AML-193 (cell line): ENCODE measurements around the gene SPATC1L.

Experiments
- DNase-seq, 2 experiments: peaks; one replicate each; lab custom pipeline; 2025; lab: John Stamatoyannopoulos, UW

The SPATC1L gene

GRCh38 chr21:46215436-46216131, 31.3 kb upstream of the SPATC1L start:
- DNase-seq = no peak

- no peak for DNase-seq
Measured at GRCh38 chr21:46214478-46215340, 30.4 kb upstream of the SPATC1L start.

GRCh38 chr21:46213620-46214286, 29.5 kb upstream of the SPATC1L start:
- no peak for DNase-seq

GRCh38 chr21:46212721-46213484, 28.6 kb upstream of the SPATC1L start:
- DNase-seq = no peak

GRCh38 chr21:46211786-46212720, 27.8 kb upstream of the SPATC1L start:
- DNase-seq = no peak

- DNase-seq = no peak
Measured at GRCh38 chr21:46211376-46211775, 27.1 kb upstream of the SPATC1L start.

- no peak for DNase-seq
Measured at GRCh38 chr21:46210378-46211136, 26.3 kb upstream of the SPATC1L start.

- DNase-seq = no peak
Measured at GRCh38 chr21:46208761-46209721, 24.8 kb upstream of the SPATC1L start.

GRCh38 chr21:46207920-46208591, 23.8 kb upstream of the SPATC1L start:
- DNase-seq = no peak

- DNase-seq = no peak
Measured at GRCh38 chr21:46207006-46207919, 23.0 kb upstream of the SPATC1L start.

GRCh38 chr21:46206163-46207005, 22.1 kb upstream of the SPATC1L start:
- DNase-seq = no peak

GRCh38 chr21:46205766-46206162, 21.5 kb upstream of the SPATC1L start:
- no peak for DNase-seq

- DNase-seq = no peak
Measured at GRCh38 chr21:46205166-46205565, 20.9 kb upstream of the SPATC1L start.

GRCh38 chr21:46203203-46203600, 18.9 kb upstream of the SPATC1L start:
- no peak for DNase-seq

GRCh38 chr21:46202592-46203202, 18.4 kb upstream of the SPATC1L start:
- DNase-seq = no peak
